ENCODE measurements around the gene SPDYE2. TPM values are rescaled to one million over a fixed set of nuclear protein-coding genes. Genes with fewer than 3 reads are reported as not detected.
"Not testable (repeated sequence)": the region's sequence is repeated elsewhere in the genome, so short reads cannot be mapped to it uniquely, and the experiment has no call there.

SPDYE2 gene
- total and polyA plus RNA-seq, 9 of the 15 experiments (the other 6 are each of a cell fraction or from before 2014, with no cell fraction given) = 0.34 to 0.76 TPM; not detected in 7

DNA sequence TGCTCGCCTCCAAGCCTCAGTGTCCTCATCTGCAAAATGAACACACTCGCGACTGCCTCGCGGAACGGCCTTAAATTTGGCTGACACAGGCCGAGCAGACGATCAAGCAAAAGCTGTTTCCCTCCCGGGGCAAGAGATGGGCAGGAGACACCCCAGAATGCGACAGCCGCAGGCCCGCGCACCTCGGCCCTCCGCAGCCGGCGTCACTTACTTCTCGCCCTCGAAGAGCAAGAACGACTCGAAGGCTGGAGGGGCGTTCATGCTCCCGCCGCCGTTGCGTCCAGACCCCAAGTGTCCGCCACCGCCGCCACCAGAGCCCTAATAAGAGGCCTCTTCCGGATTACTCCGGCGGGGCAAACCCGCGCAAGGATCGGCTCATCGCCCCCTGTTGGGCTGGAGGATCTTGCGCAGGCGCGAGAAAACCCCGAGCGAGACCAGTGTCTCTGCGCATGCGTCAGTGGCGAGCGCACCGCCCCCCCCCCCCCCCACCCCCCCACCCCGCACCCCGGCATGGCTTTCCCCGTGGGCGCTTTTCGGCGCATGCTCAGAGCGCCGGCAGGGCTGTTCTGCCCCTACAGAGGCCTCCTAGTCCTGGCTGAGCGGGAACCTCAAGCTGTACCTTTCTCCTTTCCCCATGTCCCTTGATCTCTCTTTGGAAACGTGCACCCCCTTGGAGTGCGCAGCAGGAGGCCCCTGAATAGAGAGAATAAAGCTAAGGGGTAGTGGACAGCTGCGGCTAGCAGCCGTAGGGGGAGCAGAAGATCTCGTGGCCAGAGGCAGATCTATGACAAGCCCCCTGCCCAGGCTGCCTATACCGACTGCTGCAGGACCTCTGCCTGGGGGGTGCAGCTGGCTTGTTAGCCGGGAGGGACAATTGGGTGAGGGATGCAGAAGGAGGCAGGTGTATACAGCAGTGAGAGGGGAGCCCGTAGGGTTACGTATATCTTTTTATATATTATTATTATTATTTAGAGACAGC lies 21.5 kb downstream of the SPDYE2 start, which contains the start of gene POLR2J3 (continued):
- TF ChIP-seq CTCF (IDR thresholded peaks at IDR 0.05 in 2 of 3, conservative IDR thresholded peaks at IDR 0.05 in 1 of 3; ENCODE audit: insufficient read depth in 2 of 3, low read depth in 1 of 3, low read length in 3 of 3) (peak in 2 of 3 experiments; percentile 34 to 37; a peak in 3 of 6 replicates), PHF8 (IDR thresholded peaks at IDR 0.05; ENCODE audit: borderline replicate concordance, low read length) (peak; percentile 43; the same call in 1 of the 2 replicates), NRF1 (conservative IDR thresholded peaks at IDR 0.05 in 1 of 2, IDR thresholded peaks at IDR 0.05 in 1 of 2) (peak; percentile 46 to 58), HNRNPLL (IDR thresholded peaks at IDR 0.05; ENCODE audit: low read depth, low read length, poor library complexity, severe bottlenecking) (peak; percentile 20), VEZF1 (CRISPR knock-in tag; IDR thresholded peaks at IDR 0.05) (peak; percentile 60), TAF1 (IDR thresholded peaks at IDR 0.05; ENCODE audit: control insufficient read depth, extremely low read depth, insufficient read depth, low read length, severe bottlenecking) (peak; percentile 65), ELF1 (tag; IDR thresholded peaks at IDR 0.05) (peak; percentile 69)

DNA sequence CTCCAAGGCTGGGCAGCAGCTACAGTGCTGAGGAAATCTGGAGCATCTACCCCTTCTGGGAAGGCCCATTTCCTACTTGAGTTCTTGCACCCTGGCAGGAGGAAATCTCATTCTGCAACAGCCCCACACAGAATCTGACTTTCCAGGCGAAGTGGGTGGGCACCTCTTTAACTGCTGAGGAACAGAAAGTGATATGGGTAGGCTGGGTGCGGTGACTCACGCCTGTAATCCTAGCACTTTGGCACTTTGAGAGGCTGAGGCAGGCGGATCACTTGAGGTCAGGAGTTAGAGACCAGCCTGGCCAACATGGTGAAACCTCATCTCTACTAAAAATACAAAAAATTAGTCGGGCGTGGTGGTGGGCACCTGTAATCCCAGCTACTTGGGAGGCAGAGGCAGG lies 23.6 kb downstream of the SPDYE2 start:
- BruUV-seq (replicated peaks); DNase-seq (ENCODE audit: extremely low read depth in 1 of 4, low spot score in 3 of 4); H3K9me3 ChIP-seq (replicated peaks; ENCODE audit: control insufficient read depth, insufficient read depth, low read depth, low read length); H3K79me2 ChIP-seq (ENCODE audit: control insufficient read depth, insufficient read depth, low read length); H3K9ac ChIP-seq (ENCODE audit: insufficient read depth in 1 of 2, low read depth in 2 of 2, low read length in 2 of 2); H3K36me3 ChIP-seq (ENCODE audit: control insufficient read depth, insufficient read depth, low read length); H3K4me3 ChIP-seq; H3K27ac ChIP-seq (ENCODE audit: extremely low read depth, low read depth, low read length); FAIRE-seq; CTCF ChIA-PET (ENCODE audit: low intra/inter-chr PET ratio); H2AFZ ChIP-seq (ENCODE audit: low read depth, low read length); ATAC-seq; H3K4me2 ChIP-seq (ENCODE audit: insufficient read depth, low read length); H3K27me3 ChIP-seq (ENCODE audit: control insufficient read depth in 2 of 2, insufficient read depth in 2 of 2, low read length in 2 of 2); H4K20me1 ChIP-seq (replicated peaks; ENCODE audit: control insufficient read depth, insufficient read depth, low read length); H3K4me1 ChIP-seq (replicated peaks in 1 of 2; ENCODE audit: control insufficient read depth in 2 of 2, insufficient read depth in 2 of 2, low read length in 2 of 2); H3K9me1 ChIP-seq (ENCODE audit: control insufficient read depth, insufficient read depth, low read length); POLR2A ChIA-PET; intact Hi-C loops (cut with micrococcal nuclease): not testable (repeated sequence)
- in situ Hi-C loops (cut with MboI) = loop anchor here (5.0 to 25.0 kb wide), 2 partner anchors 103 to 112 kb away; partner anchors contain the start of genes ALKBH4 and LRWD1
- WGBS (ENCODE audit: insufficient coverage, low coverage, missing lambda C conversion rate) = no CpG with 5 or more reads among the region's 6 CpGs

GRCh38 chr7:102576363-102576762 lies 25.3 kb downstream of the SPDYE2 start:
- H3K79me2 ChIP-seq (ENCODE audit: control insufficient read depth, insufficient read depth, low read length); FAIRE-seq; DNase-seq (ENCODE audit: extremely low read depth in 1 of 4, low spot score in 3 of 4); H3K9ac ChIP-seq (ENCODE audit: insufficient read depth in 1 of 2, low read depth in 2 of 2, low read length in 2 of 2); CTCF ChIA-PET (ENCODE audit: low intra/inter-chr PET ratio); POLR2A ChIA-PET; H3K9me3 ChIP-seq (replicated peaks; ENCODE audit: control insufficient read depth, insufficient read depth, low read depth, low read length); ATAC-seq; BruUV-seq (replicated peaks); H3K4me2 ChIP-seq (ENCODE audit: insufficient read depth, low read length); H2AFZ ChIP-seq (ENCODE audit: low read depth, low read length); H3K36me3 ChIP-seq (ENCODE audit: control insufficient read depth, insufficient read depth, low read length); H3K27me3 ChIP-seq (ENCODE audit: control insufficient read depth in 2 of 2, insufficient read depth in 2 of 2, low read length in 2 of 2); H3K4me3 ChIP-seq; H3K9me1 ChIP-seq (ENCODE audit: control insufficient read depth, insufficient read depth, low read length); H4K20me1 ChIP-seq (replicated peaks; ENCODE audit: control insufficient read depth, insufficient read depth, low read length); H3K4me1 ChIP-seq (replicated peaks in 1 of 2; ENCODE audit: control insufficient read depth in 2 of 2, insufficient read depth in 2 of 2, low read length in 2 of 2); H3K27ac ChIP-seq (ENCODE audit: extremely low read depth, low read depth, low read length); intact Hi-C loops (cut with micrococcal nuclease): not testable (repeated sequence)
- no CpG with 5 or more reads among the region's 3 CpGs for WGBS (ENCODE audit: insufficient coverage, low coverage, missing lambda C conversion rate)
- in situ Hi-C loops (cut with MboI) = loop anchor here (5.0 kb wide), 1 partner anchor 101 kb away; no protein-coding TSS in a partner anchor
